A549 (cell line): ENCODE data around the gene CCDC170. TPM values are rescaled to one million over a fixed set of nuclear protein-coding genes. Genes with fewer than 3 reads are reported as not detected.

Experiments
- ATAC-seq, 2 experiments: fragments of 200-7000 bp in 1 of 2; fragments of >200 bp in 1 of 2; cut with Nextera tagmentation in 1 of 2; cut with Tn5 transposase in 1 of 2; 3 replicates each; pipeline versions ENCODE4 v1.8.0 to v1.9.1; 2018 to 2020; ENCODE audit warnings: mild to moderate bottlenecking in 1 of 2, moderate library complexity in 1 of 2
- CTCF ChIA-PET: fragments of 300-600 bp; sonication (Branson Sonifier 250); formaldehyde crosslinking; extraction: SDS; loops from one replicate; lab custom pipeline; 2021; ENCODE audit warnings: antibody characterized with exemption, inconsistent platforms; lab: Yijun Ruan, JAX
- POLR2A ChIA-PET: fragments of 350-600 bp; formaldehyde crosslinking; extraction: SDS; loops from one replicate; lab custom pipeline; 2021; ENCODE audit warnings: antibody characterized with exemption, inconsistent platforms; lab: Yijun Ruan, JAX
- DNase-seq, 2 experiments: peaks; one replicate each; pipeline versions ENCODE4 v3.0.0 to v3.0.0-alpha.2; 2011 to 2016; ENCODE audit warnings: low read depth in 1 of 2, low spot score in 1 of 2
- FAIRE-seq: peaks from 2 replicates; lab custom pipeline; 2011; peaks lifted over from hg19 to GRCh38; lab: Jason Lieb, UNC
- H3K27ac ChIP-seq, 2 experiments: fragments of >200 bp; sonication (Bioruptor Twin); formaldehyde crosslinking; 3 replicates each; pipeline ENCODE4 v1.5.1; 2016 to 2017
- H3K4me1 ChIP-seq: fragments of >200 bp; sonication (Bioruptor Twin); formaldehyde crosslinking; 3 replicates; pipeline ENCODE4 v1.6.1; 2016
- H3K4me2 ChIP-seq: fragments of >200 bp; sonication (Bioruptor Twin); formaldehyde crosslinking; 3 replicates; pipeline ENCODE4 v1.6.1; 2016
- H3K4me3 ChIP-seq: fragments of >200 bp; sonication (Bioruptor Twin); formaldehyde crosslinking; 3 replicates; pipeline ENCODE4 v1.5.1; 2016
- H3K9me3 ChIP-seq: fragments of >200 bp; sonication (Bioruptor Twin); formaldehyde crosslinking; 3 replicates; pipeline ENCODE4 v1.6.1; 2016
- CBX2 ChIP-seq: fragments of 200-600 bp; sonication (generic); IDR thresholded peaks from 2 replicates; pipeline ENCODE4 v1.6.1; 2016; ENCODE audit warnings: low read depth, mild to moderate bottlenecking, borderline replicate concordance
- CBX8 ChIP-seq: fragments of 200-600 bp; sonication (generic); IDR thresholded peaks from 2 replicates; pipeline ENCODE4 v1.6.1; 2016
- CHD2 ChIP-seq: fragments of 150-350 bp; IDR thresholded peaks from 2 replicates; pipeline ENCODE4 v1.6.1; 2014; ENCODE audit warnings: low read length; ENCODE audit not compliant: partially characterized antibody
- EHF ChIP-seq: fragments of 250-450 bp; sonication (Bioruptor Pico); IDR thresholded peaks from 2 replicates; pipeline ENCODE4 v1.5.0; 2020; ENCODE audit warnings: mild to moderate bottlenecking
- EHMT2 ChIP-seq: fragments of 200-600 bp; sonication (generic); IDR thresholded peaks from 2 replicates; pipeline ENCODE4 v1.6.1; 2016; ENCODE audit warnings: antibody characterized with exemption, low read depth, mild to moderate bottlenecking, moderate library complexity
- FOXS1 ChIP-seq: fragments of 250-450 bp; sonication (Bioruptor Pico); IDR thresholded peaks from 2 replicates; pipeline ENCODE4 v1.5.0; 2020; ENCODE audit warnings: mild to moderate bottlenecking, moderate library complexity
- HOXA7 ChIP-seq: fragments of 250-450 bp; sonication (Bioruptor Pico); IDR thresholded peaks from 2 replicates; pipeline ENCODE4 v1.5.0; 2020; ENCODE audit warnings: mild to moderate bottlenecking, moderate library complexity
- JUN ChIP-seq, 2 experiments: fragments of >200 bp; sonication (Bioruptor Twin); formaldehyde crosslinking; IDR thresholded peaks; 2 replicates in 1 of 2; 3 replicates in 1 of 2; pipeline ENCODE4 v1.6.1; 2016 to 2017
- KDM1A ChIP-seq: fragments of 200-600 bp; sonication (generic); IDR thresholded peaks from 2 replicates; pipeline ENCODE4 v1.6.1; 2016; ENCODE audit warnings: low read depth, mild to moderate bottlenecking
- NR3C1 ChIP-seq: fragments of >200 bp; sonication (Bioruptor Twin); formaldehyde crosslinking; IDR thresholded peaks from 3 replicates; pipeline ENCODE4 v1.6.1; 2017
- PHF8 ChIP-seq: fragments of 200-600 bp; sonication (generic); IDR thresholded peaks from 2 replicates; pipeline ENCODE4 v1.6.1; 2016; ENCODE audit warnings: low read depth, mild to moderate bottlenecking, antibody characterized with exemption, moderate library complexity, borderline replicate concordance
- POLR2A ChIP-seq: IDR thresholded peaks from 2 replicates; pipeline ENCODE4 v1.6.1; 2012; ENCODE audit warnings: mild to moderate bottlenecking, low read length
- RFX5 ChIP-seq: fragments of 450-650 bp; IDR thresholded peaks from 2 replicates; pipeline ENCODE4 v1.7.1; 2014; ENCODE audit warnings: antibody characterized with exemption, mild to moderate bottlenecking, moderate library complexity
- SREBF2 ChIP-seq: fragments of 450-650 bp; IDR thresholded peaks from 2 replicates; pipeline ENCODE4 v1.6.1; 2014; ENCODE audit warnings: mild to moderate bottlenecking, moderate library complexity
- ZFP36 ChIP-seq: fragments of 450-650 bp; IDR thresholded peaks from 2 replicates; pipeline ENCODE4 v1.6.1; 2014; ENCODE audit warnings: borderline replicate concordance; ENCODE audit not compliant: partially characterized antibody
- WGBS: methylation state at CpG from one replicate; pipeline ENCODE4 v1.1.6; 2017; ENCODE audit errors: missing lambda C conversion rate; 5-methylcytosine and 5-hydroxymethylcytosine counted together
- polyA plus RNA-seq, 4 experiments: library from polyadenylated mRNA; depleted of rRNA in 3 of 4; stranded (reverse); fragments of >200 nt; fragmentation: RNase III in 1 of 4; extraction: RNeasy Plus Mini Kit Qiagen cat#74134 plus additional on column Dnase treatment in 1 of 4; gene quantifications; 2 replicates in 3 of 4; 3 replicates in 1 of 4; pipeline ENCODE4 v1.2.3, GENCODE V29; 2011 to 2017
- TF ChIP-seq, protein P1 (sequence below): fragments of >200 bp; sonication (Bioruptor Twin); formaldehyde crosslinking; IDR thresholded peaks from 3 replicates; pipeline ENCODE4 v1.6.1; 2016
- TF ChIP-seq, protein P2 (sequence below): IDR thresholded peaks from 2 replicates; pipeline ENCODE4 v1.6.1; 2012; ENCODE audit warnings: low read depth, borderline replicate concordance
- TF ChIP-seq, protein P3 (sequence below): fragments of 250-450 bp; sonication (Bioruptor Pico); IDR thresholded peaks from 2 replicates; pipeline ENCODE4 v1.5.0; 2020; ENCODE audit warnings: low read depth, mild to moderate bottlenecking, moderate library complexity
- TF ChIP-seq, protein P4 (sequence below): IDR thresholded peaks from 2 replicates; pipeline ENCODE4 v1.6.1; 2012
- TF ChIP-seq, protein P5 (sequence below): fragments of 150-350 bp; IDR thresholded peaks from 2 replicates; pipeline ENCODE4 v1.6.1; 2014; ENCODE audit warnings: low read depth, mild to moderate bottlenecking, low read length
- TF ChIP-seq, protein P6 (sequence below): fragments of 200-600 bp; sonication (generic); IDR thresholded peaks from 2 replicates; pipeline ENCODE4 v1.6.1; 2016; ENCODE audit warnings: antibody characterized with exemption, mild to moderate bottlenecking, moderate library complexity

The CCDC170 gene
- polyA plus RNA-seq, 2 of the 4 experiments (the other 2 are of a cell fraction) = 0.09 to 0.61 TPM

DNA sequence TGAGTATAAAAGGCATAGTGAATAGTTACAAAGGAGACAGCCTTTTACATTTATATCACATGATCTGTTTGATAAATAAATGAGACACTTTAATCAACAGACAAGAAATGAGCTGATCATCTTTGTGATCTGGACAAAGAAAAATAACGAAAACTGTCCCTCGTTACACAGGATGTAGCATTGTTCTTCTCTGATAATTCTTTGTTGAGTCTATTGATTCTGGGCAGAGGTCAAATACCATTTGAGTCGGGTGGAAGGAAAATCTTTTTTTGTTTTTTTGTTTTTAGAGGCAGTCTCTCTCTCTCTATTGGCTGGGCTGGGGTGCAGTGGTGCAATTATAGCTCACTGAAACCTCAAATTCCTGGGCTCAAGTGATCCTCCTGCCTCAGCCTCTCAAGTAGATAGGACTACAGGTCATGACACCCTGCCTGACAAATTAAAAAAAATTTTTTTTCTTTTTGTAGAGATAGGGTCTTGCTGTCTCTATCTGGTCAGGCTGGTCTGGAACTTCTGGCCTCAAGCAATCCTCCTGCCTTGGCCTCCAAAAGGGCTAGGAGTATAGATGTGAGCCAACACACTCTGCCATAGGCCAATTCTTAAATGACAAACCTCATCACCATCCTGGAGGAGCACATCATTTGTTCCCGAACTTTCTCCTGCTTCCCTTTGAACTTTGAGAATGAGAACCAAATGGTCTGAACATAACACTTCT is 41.8 kb downstream of the CCDC170 start:
- 37% methylated on average over 4 of the region's 4 CpGs for WGBS
- H3K9me3 ChIP-seq = peaks cover 8% of the 10 kb centered on the region; the same call in 2 of the 3 replicates
- DNase-seq (no peak), FAIRE-seq (no peak), ATAC-seq (no peak)
- H3K4me1 ChIP-seq = no peaks in the 10 kb centered on the region
- ChIA-PET POLR2A (no interaction called here), CTCF (interaction anchor here (1.4 kb wide), 1 partner anchor 9 kb away, joined by 5 read pairs; no protein-coding TSS in a partner anchor)
- no peak overlapping the region for H3K27ac ChIP-seq
- TF ChIP-seq, protein P1, sequence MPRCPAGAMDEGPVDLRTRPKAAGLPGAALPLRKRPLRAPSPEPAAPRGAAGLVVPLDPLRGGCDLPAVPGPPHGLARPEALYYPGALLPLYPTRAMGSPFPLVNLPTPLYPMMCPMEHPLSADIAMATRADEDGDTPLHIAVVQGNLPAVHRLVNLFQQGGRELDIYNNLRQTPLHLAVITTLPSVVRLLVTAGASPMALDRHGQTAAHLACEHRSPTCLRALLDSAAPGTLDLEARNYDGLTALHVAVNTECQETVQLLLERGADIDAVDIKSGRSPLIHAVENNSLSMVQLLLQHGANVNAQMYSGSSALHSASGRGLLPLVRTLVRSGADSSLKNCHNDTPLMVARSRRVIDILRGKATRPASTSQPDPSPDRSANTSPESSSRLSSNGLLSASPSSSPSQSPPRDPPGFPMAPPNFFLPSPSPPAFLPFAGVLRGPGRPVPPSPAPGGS = no peak
- no peak for TF ChIP-seq EHMT2
- TF ChIP-seq NR3C1 = no peak
- TF ChIP-seq FOXS1 (CRISPR knock-in tag) = no peak
- TF ChIP-seq, protein P2, sequence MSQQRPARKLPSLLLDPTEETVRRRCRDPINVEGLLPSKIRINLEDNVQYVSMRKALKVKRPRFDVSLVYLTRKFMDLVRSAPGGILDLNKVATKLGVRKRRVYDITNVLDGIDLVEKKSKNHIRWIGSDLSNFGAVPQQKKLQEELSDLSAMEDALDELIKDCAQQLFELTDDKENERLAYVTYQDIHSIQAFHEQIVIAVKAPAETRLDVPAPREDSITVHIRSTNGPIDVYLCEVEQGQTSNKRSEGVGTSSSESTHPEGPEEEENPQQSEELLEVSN = no peak
- no peak for TF ChIP-seq PHF8
- no peak for TF ChIP-seq JUN (IDR thresholded peaks at IDR 0.05)
- no peak for TF ChIP-seq SREBF2
- TF ChIP-seq POLR2A = no peak
- TF ChIP-seq, protein P3, sequence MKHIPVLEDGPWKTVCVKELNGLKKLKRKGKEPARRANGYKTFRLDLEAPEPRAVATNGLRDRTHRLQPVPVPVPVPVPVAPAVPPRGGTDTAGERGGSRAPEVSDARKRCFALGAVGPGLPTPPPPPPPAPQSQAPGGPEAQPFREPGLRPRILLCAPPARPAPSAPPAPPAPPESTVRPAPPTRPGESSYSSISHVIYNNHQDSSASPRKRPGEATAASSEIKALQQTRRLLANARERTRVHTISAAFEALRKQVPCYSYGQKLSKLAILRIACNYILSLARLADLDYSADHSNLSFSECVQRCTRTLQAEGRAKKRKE (CRISPR knock-in tag) = no peak
- TF ChIP-seq, protein P4, sequence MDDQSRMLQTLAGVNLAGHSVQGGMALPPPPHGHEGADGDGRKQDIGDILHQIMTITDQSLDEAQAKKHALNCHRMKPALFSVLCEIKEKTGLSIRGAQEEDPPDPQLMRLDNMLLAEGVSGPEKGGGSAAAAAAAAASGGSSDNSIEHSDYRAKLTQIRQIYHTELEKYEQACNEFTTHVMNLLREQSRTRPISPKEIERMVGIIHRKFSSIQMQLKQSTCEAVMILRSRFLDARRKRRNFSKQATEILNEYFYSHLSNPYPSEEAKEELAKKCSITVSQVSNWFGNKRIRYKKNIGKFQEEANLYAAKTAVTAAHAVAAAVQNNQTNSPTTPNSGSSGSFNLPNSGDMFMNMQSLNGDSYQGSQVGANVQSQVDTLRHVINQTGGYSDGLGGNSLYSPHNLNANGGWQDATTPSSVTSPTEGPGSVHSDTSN = no peak
- TF ChIP-seq, protein P5, sequence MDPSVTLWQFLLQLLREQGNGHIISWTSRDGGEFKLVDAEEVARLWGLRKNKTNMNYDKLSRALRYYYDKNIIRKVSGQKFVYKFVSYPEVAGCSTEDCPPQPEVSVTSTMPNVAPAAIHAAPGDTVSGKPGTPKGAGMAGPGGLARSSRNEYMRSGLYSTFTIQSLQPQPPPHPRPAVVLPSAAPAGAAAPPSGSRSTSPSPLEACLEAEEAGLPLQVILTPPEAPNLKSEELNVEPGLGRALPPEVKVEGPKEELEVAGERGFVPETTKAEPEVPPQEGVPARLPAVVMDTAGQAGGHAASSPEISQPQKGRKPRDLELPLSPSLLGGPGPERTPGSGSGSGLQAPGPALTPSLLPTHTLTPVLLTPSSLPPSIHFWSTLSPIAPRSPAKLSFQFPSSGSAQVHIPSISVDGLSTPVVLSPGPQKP = no peak
- TF ChIP-seq, protein P6, sequence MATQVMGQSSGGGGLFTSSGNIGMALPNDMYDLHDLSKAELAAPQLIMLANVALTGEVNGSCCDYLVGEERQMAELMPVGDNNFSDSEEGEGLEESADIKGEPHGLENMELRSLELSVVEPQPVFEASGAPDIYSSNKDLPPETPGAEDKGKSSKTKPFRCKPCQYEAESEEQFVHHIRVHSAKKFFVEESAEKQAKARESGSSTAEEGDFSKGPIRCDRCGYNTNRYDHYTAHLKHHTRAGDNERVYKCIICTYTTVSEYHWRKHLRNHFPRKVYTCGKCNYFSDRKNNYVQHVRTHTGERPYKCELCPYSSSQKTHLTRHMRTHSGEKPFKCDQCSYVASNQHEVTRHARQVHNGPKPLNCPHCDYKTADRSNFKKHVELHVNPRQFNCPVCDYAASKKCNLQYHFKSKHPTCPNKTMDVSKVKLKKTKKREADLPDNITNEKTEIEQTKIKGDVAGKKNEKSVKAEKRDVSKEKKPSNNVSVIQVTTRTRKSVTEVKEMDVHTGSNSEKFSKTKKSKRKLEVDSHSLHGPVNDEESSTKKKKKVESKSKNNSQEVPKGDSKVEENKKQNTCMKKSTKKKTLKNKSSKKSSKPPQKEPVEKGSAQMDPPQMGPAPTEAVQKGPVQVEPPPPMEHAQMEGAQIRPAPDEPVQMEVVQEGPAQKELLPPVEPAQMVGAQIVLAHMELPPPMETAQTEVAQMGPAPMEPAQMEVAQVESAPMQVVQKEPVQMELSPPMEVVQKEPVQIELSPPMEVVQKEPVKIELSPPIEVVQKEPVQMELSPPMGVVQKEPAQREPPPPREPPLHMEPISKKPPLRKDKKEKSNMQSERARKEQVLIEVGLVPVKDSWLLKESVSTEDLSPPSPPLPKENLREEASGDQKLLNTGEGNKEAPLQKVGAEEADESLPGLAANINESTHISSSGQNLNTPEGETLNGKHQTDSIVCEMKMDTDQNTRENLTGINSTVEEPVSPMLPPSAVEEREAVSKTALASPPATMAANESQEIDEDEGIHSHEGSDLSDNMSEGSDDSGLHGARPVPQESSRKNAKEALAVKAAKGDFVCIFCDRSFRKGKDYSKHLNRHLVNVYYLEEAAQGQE = no peak
- no peak for TF ChIP-seq CBX2
- H3K4me3 ChIP-seq = no peak overlapping the region
- H3K4me2 ChIP-seq = no peak overlapping the region

DNA sequence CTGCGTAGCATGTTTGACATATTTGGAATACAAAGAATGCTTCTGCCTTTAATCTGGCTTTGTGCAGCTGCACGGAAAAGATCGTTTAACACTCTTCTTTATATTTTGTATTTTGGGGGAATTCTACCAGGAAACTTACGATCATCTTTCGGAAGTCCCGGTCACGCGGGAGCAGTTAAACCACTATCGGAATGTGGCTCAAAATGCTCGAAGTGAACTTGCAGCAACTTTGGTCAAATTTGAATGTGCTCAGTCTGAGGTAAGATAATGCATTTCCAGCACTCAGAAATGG is 42.3 kb downstream of the CCDC170 start:
- ChIA-PET POLR2A (no interaction called here), CTCF (interaction anchor here (1.4 kb wide), 1 partner anchor 9 kb away, joined by 5 read pairs; no protein-coding TSS in a partner anchor)
- peaks cover 8% of the 10 kb centered on the region; the same call in 2 of the 3 replicates for H3K9me3 ChIP-seq
- DNase-seq (no peak), ATAC-seq (no peak), FAIRE-seq (no peak)
- no peaks in the 10 kb centered on the region for H3K4me1 ChIP-seq
- H3K4me2 ChIP-seq = no peak overlapping the region
- WGBS = 67% methylated on average over 10 of the region's 10 CpGs
- no peak overlapping the region for H3K4me3 ChIP-seq
- no peak overlapping the region for H3K27ac ChIP-seq
- no peak for TF ChIP-seq CHD2
- TF ChIP-seq ZFP36 = no peak
- no peak for TF ChIP-seq CBX8
- no peak for TF ChIP-seq KDM1A
- no peak for TF ChIP-seq RFX5
- no peak for TF ChIP-seq HOXA7
- TF ChIP-seq EHF (CRISPR knock-in tag) = no peak
- TF ChIP-seq, protein P2 = no peak
